Mesothelial cell of epicardium (in vitro differentiated cells): ENCODE results near the gene TBCD. TPM values are rescaled to one million over a fixed set of nuclear protein-coding genes. Genes with fewer than 3 reads are reported as not detected.
A peak's percentile ranks its signal among the peaks of the same experiment; 100 is the strongest.

Experiments
- DNase-seq, 2 experiments: peaks; one replicate each; pipeline ENCODE4 v3.0.0; 2021; ENCODE audit warnings: low spot score in 2 of 2; ENCODE audit not compliant: unreplicated experiment in 2 of 2
- H3K27ac Mint-ChIP-seq: 2 replicates; pipeline ENCODE4 v1.8.0; 2021; ENCODE audit warnings: mixed read lengths
- H3K27me3 Mint-ChIP-seq: 2 replicates; pipeline ENCODE4 v1.8.0; 2021; ENCODE audit warnings: low read depth, mixed read lengths
- H3K36me3 Mint-ChIP-seq: 2 replicates; pipeline ENCODE4 v1.8.0; 2021; ENCODE audit warnings: mixed read lengths
- H3K4me1 Mint-ChIP-seq: 2 replicates; pipeline ENCODE4 v1.8.0; 2021; ENCODE audit warnings: mixed read lengths
- H3K4me3 Mint-ChIP-seq: 2 replicates; pipeline ENCODE4 v1.8.0; 2021; ENCODE audit warnings: mild to moderate bottlenecking, moderate library complexity, mixed read lengths
- H3K9me3 Mint-ChIP-seq: 2 replicates; pipeline ENCODE4 v1.8.0; 2021; ENCODE audit warnings: mixed read lengths
- total RNA-seq: library from RNA; stranded (reverse); gene quantifications from 3 replicates; pipeline ENCODE4 v1.2.1, GENCODE V29; 2021
- TF ChIP-seq, protein P1 (sequence below): fragments of 200-600 bp; sonication (generic); IDR thresholded peaks from one replicate; pipeline ENCODE4 v1.5.0; 2021; ENCODE audit warnings: antibody characterized with exemption; ENCODE audit not compliant: unreplicated experiment

The TBCD gene
- total RNA-seq, 1 donor from 2014 or later = 117 TPM

- TF ChIP-seq, protein P1, sequence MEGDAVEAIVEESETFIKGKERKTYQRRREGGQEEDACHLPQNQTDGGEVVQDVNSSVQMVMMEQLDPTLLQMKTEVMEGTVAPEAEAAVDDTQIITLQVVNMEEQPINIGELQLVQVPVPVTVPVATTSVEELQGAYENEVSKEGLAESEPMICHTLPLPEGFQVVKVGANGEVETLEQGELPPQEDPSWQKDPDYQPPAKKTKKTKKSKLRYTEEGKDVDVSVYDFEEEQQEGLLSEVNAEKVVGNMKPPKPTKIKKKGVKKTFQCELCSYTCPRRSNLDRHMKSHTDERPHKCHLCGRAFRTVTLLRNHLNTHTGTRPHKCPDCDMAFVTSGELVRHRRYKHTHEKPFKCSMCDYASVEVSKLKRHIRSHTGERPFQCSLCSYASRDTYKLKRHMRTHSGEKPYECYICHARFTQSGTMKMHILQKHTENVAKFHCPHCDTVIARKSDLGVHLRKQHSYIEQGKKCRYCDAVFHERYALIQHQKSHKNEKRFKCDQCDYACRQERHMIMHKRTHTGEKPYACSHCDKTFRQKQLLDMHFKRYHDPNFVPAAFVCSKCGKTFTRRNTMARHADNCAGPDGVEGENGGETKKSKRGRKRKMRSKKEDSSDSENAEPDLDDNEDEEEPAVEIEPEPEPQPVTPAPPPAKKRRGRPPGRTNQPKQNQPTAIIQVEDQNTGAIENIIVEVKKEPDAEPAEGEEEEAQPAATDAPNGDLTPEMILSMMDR = no peak
- Mint-ChIP-seq H3K4me1 (peaks cover 55% of the 10 kb centered on the region), H3K27ac (peak overlapping the region; percentile 97), H3K4me3 (peak overlapping the region; percentile 60), H3K36me3 (no peaks in the 10 kb centered on the region), H3K9me3 (no peaks in the 10 kb centered on the region), H3K27me3 (no peaks in the 10 kb centered on the region)
- no peak for DNase-seq
These were observed 88.6 kb downstream of the TBCD start for GRCh38 chr17:82840431-82840831.

GRCh38 chr17:82841921-82842596, 90.2 kb downstream of the TBCD start:
- H3K4me1 Mint-ChIP-seq = peaks cover 45% of the 10 kb centered on the region
- TF ChIP-seq, protein P1 = no peak
- no peak for DNase-seq
- H3K4me3 Mint-ChIP-seq = no peak overlapping the region
- H3K36me3 Mint-ChIP-seq = no peaks in the 10 kb centered on the region
- no peaks in the 10 kb centered on the region for H3K9me3 Mint-ChIP-seq
- no peaks in the 10 kb centered on the region for H3K27me3 Mint-ChIP-seq
- peak overlapping the region; percentile 73 for H3K27ac Mint-ChIP-seq

- TF ChIP-seq, protein P1 = no peak
- Mint-ChIP-seq H3K4me3 (no peak overlapping the region), H3K4me1 (peaks cover 27% of the 10 kb centered on the region), H3K27ac (no peak overlapping the region), H3K36me3 (peaks cover 3% of the 10 kb centered on the region), H3K27me3 (no peaks in the 10 kb centered on the region), H3K9me3 (no peaks in the 10 kb centered on the region)
- no peak for DNase-seq
These were observed 92.2 kb downstream of the TBCD start for GRCh38 chr17:82843904-82844680.

- Mint-ChIP-seq H3K9me3 (no peaks in the 10 kb centered on the region), H3K27me3 (no peaks in the 10 kb centered on the region), H3K27ac (no peak overlapping the region), H3K36me3 (peaks cover 6% of the 10 kb centered on the region), H3K4me1 (peaks cover 27% of the 10 kb centered on the region), H3K4me3 (no peak overlapping the region)
- TF ChIP-seq, protein P1 = no peak
- no peak for DNase-seq
These were observed 92.9 kb downstream of the TBCD start for GRCh38 chr17:82844796-82845162.

- Mint-ChIP-seq H3K9me3 (no peaks in the 10 kb centered on the region), H3K4me1 (peaks cover 22% of the 10 kb centered on the region), H3K36me3 (peaks cover 6% of the 10 kb centered on the region), H3K27me3 (no peaks in the 10 kb centered on the region), H3K27ac (no peak overlapping the region), H3K4me3 (peak overlapping the region; percentile 33)
- TF ChIP-seq, protein P1 = no peak
- DNase-seq = no peak
These were observed 93.4 kb downstream of the TBCD start for GRCh38 chr17:82845163-82845807.
